Thyroid gland (tissue), 4 donors: ENCODE data around the gene SLC10A3. TPM values are rescaled to one million over a fixed set of nuclear protein-coding genes. Genes with fewer than 3 reads are reported as not detected.
A peak's percentile ranks its signal among the peaks of the same experiment; 100 is the strongest.

ENCODE experiments used
- DNase-seq, 2 donors: peaks; one replicate each; pipeline ENCODE4 v3.0.0-alpha.2; 2019
- H3K27ac ChIP-seq, 3 donors: fragments of 200-600 bp; sonication (generic); 1 replicate in 2 of 3; 2 replicates in 1 of 3; pipeline ENCODE4 v1.5.1; 2016 to 2019; ENCODE audit warnings: mild to moderate bottlenecking in 1 of 3, moderate library complexity in 1 of 3
- H3K27me3 ChIP-seq: fragments of 200-600 bp; sonication (generic); one replicate; pipeline ENCODE4 v1.5.1; 2019
- H3K36me3 ChIP-seq, 2 donors: fragments of 200-600 bp; sonication (generic); one replicate each; pipeline ENCODE4 v1.5.1; 2016 to 2019
- H3K4me1 ChIP-seq, 2 donors: fragments of 200-600 bp; sonication (generic); one replicate each; pipeline ENCODE4 v1.5.1; 2017 to 2019
- H3K4me3 ChIP-seq, 3 donors: fragments of 200-600 bp; sonication (generic); replicated peaks in 1 of 3; 1 replicate in 2 of 3; 2 replicates in 1 of 3; pipeline ENCODE4 v1.5.1; 2016; ENCODE audit warnings: mild to moderate bottlenecking in 1 of 3
- H3K9me3 ChIP-seq: fragments of 200-600 bp; sonication (generic); one replicate; pipeline ENCODE4 v1.5.1; 2017
- CTCF ChIP-seq, 6 experiments: fragments of 200-600 bp in 3 of 6; fragments of 450-650 bp in 3 of 6; sonication (generic) in 3 of 6; IDR thresholded peaks; one replicate each; pipeline ENCODE4 v1.5.1; 2016 to 2019; ENCODE audit warnings: antibody characterized with exemption in 6 of 6, mild to moderate bottlenecking in 2 of 6, inconsistent platforms in 1 of 6, moderate library complexity in 1 of 6
- POLR2A ChIP-seq, 2 donors: fragments of 450-650 bp; IDR thresholded peaks; one replicate each; pipeline ENCODE4 v1.6.1; 2017; ENCODE audit warnings: antibody characterized with exemption in 2 of 2, mild to moderate bottlenecking in 2 of 2, moderate library complexity in 1 of 2
- WGBS, 2 donors: methylation state at CpG; one replicate each; pipeline ENCODE4 v1.1.5; 2017; 5-methylcytosine and 5-hydroxymethylcytosine counted together
- intact Hi-C: fragments of 100-400 bp; cut with DNase I; formaldehyde crosslinking; loops from one replicate; pipeline ENCODE4 v1.15.1; 2023
- total RNA-seq, 4 donors: library from RNA; depleted of rRNA; stranded (reverse); fragments of >200 nt; gene quantifications; one replicate each; pipeline ENCODE4 v1.2.3, GENCODE V29; 2016

SLC10A3 gene
- total RNA-seq, 4 donors from 2014 or later, result 21.9 to 40.6 (median 29.3) TPM

GRCh38 chrX:154444755-154445246, 45.6 kb downstream of the SLC10A3 start:
- H3K4me3 ChIP-seq, result peak overlapping the region in 2 of 3 donors; percentile 14 to 51
- WGBS, 2 donors, result 56% methylated on average over 9 of the region's 13 CpGs; no CpG with 5 or more reads in 1 of the 2 donors
- peak overlapping the region; percentile 21 to 68 (median 57) for H3K27ac ChIP-seq
- no peak for DNase-seq
- peaks cover 11 to 14% of the 10 kb centered on the region in 2 donors for H3K4me1 ChIP-seq
- TF ChIP-seq POLR2A (IDR thresholded peaks at IDR 0.05), result no peak
- no peak for TF ChIP-seq CTCF (IDR thresholded peaks at IDR 0.05)
- peaks cover 8 to 9% of the 10 kb centered on the region in 2 donors for H3K36me3 ChIP-seq
- no peaks in the 10 kb centered on the region for H3K9me3 ChIP-seq
- H3K27me3 ChIP-seq, result no peaks in the 10 kb centered on the region
- intact Hi-C loops, result no loop called here

GRCh38 chrX:154443992-154444754, 46.3 kb downstream of the SLC10A3 start, which contains the start of gene FAM50A:
Gene FAM50A (plus strand): TSS chrX:154444141. CDS start chrX:154444236, 95 bp downstream.
- Histone ChIP-seq H3K36me3 (peaks cover 7 to 9% of the 10 kb centered on the region in 2 donors), H3K9me3 (no peaks in the 10 kb centered on the region), H3K27me3 (no peaks in the 10 kb centered on the region), H3K4me1 (peaks cover 11 to 14% of the 10 kb centered on the region in 2 donors), H3K4me3 (peak within 1 kb of the TSS in 2 of 3 donors; percentile 14 to 51), H3K27ac (peak within 1 kb of the TSS; percentile 57 to 68 (median 68))
- TF ChIP-seq POLR2A (IDR thresholded peaks at IDR 0.05) (peak; percentile 32 to 85), CTCF (IDR thresholded peaks at IDR 0.05) (peak in 2 of 6 experiments; percentile 12 to 15)
- no CpG with 5 or more reads among the region's 94 CpGs for WGBS, 2 donors
- DNase-seq, result peak; percentile 80 to 84
- intact Hi-C loops, result no loop called here

- no peaks in the 10 kb centered on the region for H3K27me3 ChIP-seq
- peak overlapping the region in 1 of 3 donors; percentile 28 for H3K4me3 ChIP-seq
- H3K27ac ChIP-seq, result peak overlapping the region; percentile 46 to 68 (median 68)
- no peak for TF ChIP-seq CTCF (IDR thresholded peaks at IDR 0.05)
- no peak for TF ChIP-seq POLR2A (IDR thresholded peaks at IDR 0.05)
- H3K9me3 ChIP-seq, result no peaks in the 10 kb centered on the region
- peaks cover 12 to 17% of the 10 kb centered on the region in 2 donors for H3K4me1 ChIP-seq
- intact Hi-C loops, result no loop called here
- peaks cover under 1 to 5% of the 10 kb centered on the region in 2 donors for H3K36me3 ChIP-seq
- DNase-seq, result peak in 1 of 2 donors; percentile 12
- 18 to 70% methylated on average over 2 to 6 of the region's 10 CpGs for WGBS, 2 donors
Observed at GRCh38 chrX:154443479-154443910, 46.9 kb downstream of the SLC10A3 start.

GRCh38 chrX:154441984-154442707, 48.3 kb downstream of the SLC10A3 start:
- 94 to 100% methylated on average over 2 to 9 of the region's 21 CpGs for WGBS, 2 donors
- Histone ChIP-seq H3K4me3 (no peak overlapping the region), H3K4me1 (peaks cover 17 to 18% of the 10 kb centered on the region in 2 donors), H3K27me3 (no peaks in the 10 kb centered on the region), H3K27ac (no peak overlapping the region), H3K9me3 (no peaks in the 10 kb centered on the region), H3K36me3 (peaks cover 0 to 2% of the 10 kb centered on the region in 2 donors)
- DNase-seq, result no peak
- TF ChIP-seq POLR2A (IDR thresholded peaks at IDR 0.05), result no peak
- no peak for TF ChIP-seq CTCF (IDR thresholded peaks at IDR 0.05)
- intact Hi-C loops, result no loop called here
